Neural cell (in vitro differentiated cells): ENCODE data around the gene PBX2. TPM values are rescaled to one million over a fixed set of nuclear protein-coding genes. Genes with fewer than 3 reads are reported as not detected.

Experiments
- H2AFZ ChIP-seq: fragments of 200-600, 300-800 bp; sonication (generic), shearing (Covaris generic); 2 replicates; pipeline ENCODE4 v1.6.0; 2014; ENCODE audit warnings: low read depth, mild to moderate bottlenecking, antibody characterized with exemption, low read length, moderate library complexity
- H3F3A ChIP-seq: fragments of 200-600 bp; shearing (Covaris generic); 2 replicates; pipeline ENCODE4 v1.6.1; 2016; ENCODE audit warnings: mild to moderate bottlenecking, moderate library complexity, mixed read lengths, antibody characterized with exemption, low read length; ENCODE audit not compliant: insufficient read depth, poor library complexity, severe bottlenecking
- H3K27ac ChIP-seq: fragments of 200-600, 300-800 bp; sonication (generic), shearing (Covaris generic); 2 replicates; pipeline ENCODE4 v1.5.1; 2014; ENCODE audit warnings: mild to moderate bottlenecking, low read length, moderate library complexity
- H3K27me3 ChIP-seq: fragments of 300-800, 200-600 bp; sonication (generic), shearing (Covaris generic); 2 replicates; pipeline ENCODE4 v1.6.0; 2014; ENCODE audit warnings: mild to moderate bottlenecking, low read depth, low read length, moderate library complexity; ENCODE audit not compliant: insufficient read depth
- H3K36me3 ChIP-seq: fragments of 300-800, 200-600 bp; sonication (generic), shearing (Covaris generic); 2 replicates; pipeline ENCODE4 v1.5.1; 2014; ENCODE audit warnings: mild to moderate bottlenecking, antibody characterized with exemption, low read length, moderate library complexity; ENCODE audit not compliant: insufficient read depth
- H3K4me2 ChIP-seq: fragments of 300-800, 200-600 bp; sonication (generic), shearing (Covaris generic); 2 replicates; pipeline ENCODE4 v1.6.0; 2014; ENCODE audit warnings: mild to moderate bottlenecking, low read length
- H3K4me3 ChIP-seq: fragments of 300-800, 200-600 bp; sonication (generic), shearing (Covaris generic); 2 replicates; pipeline ENCODE4 v1.5.1; 2014; ENCODE audit warnings: mild to moderate bottlenecking, low read length, moderate library complexity
- H3K79me2 ChIP-seq: fragments of 200-600 bp; shearing (Covaris generic); replicated peaks from 2 replicates; pipeline ENCODE4 v1.6.0; 2014; ENCODE audit warnings: mild to moderate bottlenecking, low read length, moderate library complexity; ENCODE audit not compliant: insufficient read depth
- H3K9ac ChIP-seq: fragments of 300-800, 200-600 bp; sonication (generic), shearing (Covaris generic); 2 replicates; pipeline ENCODE4 v1.6.1; 2016; ENCODE audit warnings: mild to moderate bottlenecking, low read length, mixed read lengths
- H3K9me2 ChIP-seq: fragments of 200-600 bp; shearing (Covaris generic); 2 replicates; pipeline ENCODE4 v1.6.1; 2016; ENCODE audit warnings: mild to moderate bottlenecking, low read length, mixed read lengths; ENCODE audit not compliant: insufficient read depth
- H3K9me3 ChIP-seq: fragments of 200-600, 300-800 bp; sonication (generic), shearing (Covaris generic); 2 replicates; pipeline ENCODE4 v1.6.1; 2016; ENCODE audit warnings: mild to moderate bottlenecking, mixed run types, low read length, moderate library complexity, mixed read lengths
- H4K20me1 ChIP-seq: fragments of 200-600 bp; shearing (Covaris generic); 2 replicates; pipeline ENCODE4 v1.6.1; 2016; ENCODE audit warnings: mild to moderate bottlenecking, mixed run types; ENCODE audit not compliant: insufficient read depth
- CTCF ChIP-seq: fragments of 450-650 bp; IDR thresholded peaks from 2 replicates; pipeline ENCODE4 v1.5.1; 2014; ENCODE audit warnings: antibody characterized with exemption, mild to moderate bottlenecking, moderate library complexity; ENCODE audit not compliant: poor library complexity, severe bottlenecking
- EP300 ChIP-seq: fragments of 450-650 bp; conservative IDR thresholded peaks from 2 replicates; pipeline ENCODE4 v1.6.1; 2014; ENCODE audit warnings: antibody characterized with exemption, mild to moderate bottlenecking, moderate library complexity; ENCODE audit not compliant: poor library complexity, severe bottlenecking
- EZH2 ChIP-seq: fragments of 200-600, 300-800 bp; shearing (Covaris generic), sonication (generic); IDR thresholded peaks from 2 replicates; pipeline ENCODE4 v1.6.1; 2014; ENCODE audit warnings: antibody characterized with exemption, low read length, borderline replicate concordance, mild to moderate bottlenecking; ENCODE audit not compliant: insufficient read depth, poor library complexity, severe bottlenecking
- MXI1 ChIP-seq: fragments of 450-650 bp; conservative IDR thresholded peaks from 2 replicates; pipeline ENCODE4 v1.6.1; 2014; ENCODE audit warnings: antibody characterized with exemption, mild to moderate bottlenecking; ENCODE audit not compliant: poor library complexity, severe bottlenecking
- POLR2AphosphoS5 ChIP-seq: IDR thresholded peaks from 2 replicates; pipeline ENCODE4 v1.6.1; 2012
- RAD21 ChIP-seq: fragments of 450-650 bp; conservative IDR thresholded peaks from 2 replicates; pipeline ENCODE4 v1.6.1; 2014; ENCODE audit warnings: antibody characterized with exemption, mild to moderate bottlenecking, moderate library complexity
- SMC3 ChIP-seq: fragments of 450-650 bp; conservative IDR thresholded peaks from 2 replicates; pipeline ENCODE4 v1.6.1; 2014; ENCODE audit warnings: antibody characterized with exemption, mild to moderate bottlenecking, moderate library complexity; ENCODE audit not compliant: poor library complexity
- TAF1 ChIP-seq: IDR thresholded peaks from 2 replicates; pipeline ENCODE4 v1.6.1; 2012; ENCODE audit warnings: low read depth
- polyA plus RNA-seq: library from polyadenylated mRNA; depleted of rRNA; stranded (reverse); fragments of >200 nt; gene quantifications from 2 replicates; pipeline ENCODE4 v1.2.3, GENCODE V29; 2014
- TF ChIP-seq, protein P1 (sequence below): IDR thresholded peaks from 2 replicates; pipeline ENCODE4 v1.6.1; 2012; ENCODE audit warnings: borderline replicate concordance

The PBX2 gene
- polyA plus RNA-seq, 1 donor from 2014 or later = 53.2 TPM

- Histone ChIP-seq H3K9ac (no peak overlapping the region), H3K27me3 (no peaks in the 10 kb centered on the region), H3K36me3 (no peaks in the 10 kb centered on the region), H3K79me2 (no peaks in the 10 kb centered on the region), H3K9me2 (no peaks in the 10 kb centered on the region), H3K9me3 (no peaks in the 10 kb centered on the region), H3K4me2 (no peak overlapping the region), H2AFZ (no peak overlapping the region), H3F3A (no peaks in the 10 kb centered on the region), H3K4me3 (no peak overlapping the region), H4K20me1 (no peaks in the 10 kb centered on the region), H3K27ac (no peak overlapping the region)
- TF ChIP-seq EZH2 = no peak
- no peak for TF ChIP-seq CTCF
- TF ChIP-seq RAD21 = no peak
- TF ChIP-seq EP300 = no peak
- TF ChIP-seq, protein P1, sequence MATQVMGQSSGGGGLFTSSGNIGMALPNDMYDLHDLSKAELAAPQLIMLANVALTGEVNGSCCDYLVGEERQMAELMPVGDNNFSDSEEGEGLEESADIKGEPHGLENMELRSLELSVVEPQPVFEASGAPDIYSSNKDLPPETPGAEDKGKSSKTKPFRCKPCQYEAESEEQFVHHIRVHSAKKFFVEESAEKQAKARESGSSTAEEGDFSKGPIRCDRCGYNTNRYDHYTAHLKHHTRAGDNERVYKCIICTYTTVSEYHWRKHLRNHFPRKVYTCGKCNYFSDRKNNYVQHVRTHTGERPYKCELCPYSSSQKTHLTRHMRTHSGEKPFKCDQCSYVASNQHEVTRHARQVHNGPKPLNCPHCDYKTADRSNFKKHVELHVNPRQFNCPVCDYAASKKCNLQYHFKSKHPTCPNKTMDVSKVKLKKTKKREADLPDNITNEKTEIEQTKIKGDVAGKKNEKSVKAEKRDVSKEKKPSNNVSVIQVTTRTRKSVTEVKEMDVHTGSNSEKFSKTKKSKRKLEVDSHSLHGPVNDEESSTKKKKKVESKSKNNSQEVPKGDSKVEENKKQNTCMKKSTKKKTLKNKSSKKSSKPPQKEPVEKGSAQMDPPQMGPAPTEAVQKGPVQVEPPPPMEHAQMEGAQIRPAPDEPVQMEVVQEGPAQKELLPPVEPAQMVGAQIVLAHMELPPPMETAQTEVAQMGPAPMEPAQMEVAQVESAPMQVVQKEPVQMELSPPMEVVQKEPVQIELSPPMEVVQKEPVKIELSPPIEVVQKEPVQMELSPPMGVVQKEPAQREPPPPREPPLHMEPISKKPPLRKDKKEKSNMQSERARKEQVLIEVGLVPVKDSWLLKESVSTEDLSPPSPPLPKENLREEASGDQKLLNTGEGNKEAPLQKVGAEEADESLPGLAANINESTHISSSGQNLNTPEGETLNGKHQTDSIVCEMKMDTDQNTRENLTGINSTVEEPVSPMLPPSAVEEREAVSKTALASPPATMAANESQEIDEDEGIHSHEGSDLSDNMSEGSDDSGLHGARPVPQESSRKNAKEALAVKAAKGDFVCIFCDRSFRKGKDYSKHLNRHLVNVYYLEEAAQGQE = no peak
- TF ChIP-seq MXI1 = no peak
- TF ChIP-seq TAF1 = no peak
- no peak for TF ChIP-seq POLR2AphosphoS5
- no peak for TF ChIP-seq SMC3
Measured at GRCh38 chr6:32200711-32201475, 10.9 kb upstream of the PBX2 start.

GRCh38 chr6:32198866-32199265 lies 8.9 kb upstream of the PBX2 start:
- peaks cover 5% of the 10 kb centered on the region for H3F3A ChIP-seq
- no peak overlapping the region for H3K4me3 ChIP-seq
- no peaks in the 10 kb centered on the region for H3K27me3 ChIP-seq
- no peaks in the 10 kb centered on the region for H4K20me1 ChIP-seq
- H3K27ac ChIP-seq = no peak overlapping the region
- H2AFZ ChIP-seq = no peak overlapping the region
- no peaks in the 10 kb centered on the region for H3K36me3 ChIP-seq
- H3K4me2 ChIP-seq = no peak overlapping the region
- TF ChIP-seq, protein P1 = no peak
- TF ChIP-seq EZH2 (no peak), MXI1 (no peak), POLR2AphosphoS5 (no peak), CTCF (no peak), EP300 (no peak), SMC3 (no peak), RAD21 (no peak), TAF1 (no peak)
- H3K9ac ChIP-seq = no peak overlapping the region
- no peaks in the 10 kb centered on the region for H3K9me3 ChIP-seq
- H3K9me2 ChIP-seq = no peaks in the 10 kb centered on the region
- H3K79me2 ChIP-seq = no peaks in the 10 kb centered on the region
